ENCODE measurements around the gene CRIP1. TPM values are rescaled to one million over a fixed set of nuclear protein-coding genes. Genes with fewer than 3 reads are reported as not detected.

The CRIP1 gene
- total RNA-seq, 1 donor from 2014 or later = 99.3 TPM

GRCh38 chr14:105502446-105503295 is 16.0 kb downstream of the CRIP1 start:
- no peak for DNase-seq
- no peaks in the 10 kb centered on the region for H3K4me1 Mint-ChIP-seq
- peaks cover 3% of the 10 kb centered on the region for H3K27me3 Mint-ChIP-seq
- no peak overlapping the region for H3K27ac Mint-ChIP-seq
- H3K4me3 Mint-ChIP-seq = no peak overlapping the region
- no peaks in the 10 kb centered on the region for H3K9me3 Mint-ChIP-seq
- intact Hi-C loops (cut with micrococcal nuclease) = no loop called here
- peaks cover under 1% of the 10 kb centered on the region for H3K36me3 Mint-ChIP-seq (ENCODE audit: low read depth)

- intact Hi-C loops (cut with micrococcal nuclease) = no loop called here
- Mint-ChIP-seq H3K9me3 (no peaks in the 10 kb centered on the region), H3K36me3 (ENCODE audit: low read depth) (no peaks in the 10 kb centered on the region), H3K4me1 (peaks cover 3% of the 10 kb centered on the region), H3K4me3 (no peak overlapping the region), H3K27ac (no peak overlapping the region), H3K27me3 (peaks cover 6% of the 10 kb centered on the region)
- DNase-seq = no peak
Measured at GRCh38 chr14:105503296-105503640, 16.6 kb downstream of the CRIP1 start.

GRCh38 chr14:105503935-105504692 is 17.4 kb downstream of the CRIP1 start:
- no peaks in the 10 kb centered on the region for H3K36me3 Mint-ChIP-seq (ENCODE audit: low read depth)
- intact Hi-C loops (cut with micrococcal nuclease) = no loop called here

GRCh38 chr14:105505101-105505500 is 18.4 kb downstream of the CRIP1 start:
- Mint-ChIP-seq H3K9me3 (no peaks in the 10 kb centered on the region), H3K36me3 (ENCODE audit: low read depth) (no peaks in the 10 kb centered on the region), H3K27ac (no peak overlapping the region), H3K4me1 (peaks cover 3% of the 10 kb centered on the region), H3K4me3 (no peak overlapping the region), H3K27me3 (peaks cover 9% of the 10 kb centered on the region)
- no peak for DNase-seq
- intact Hi-C loops (cut with micrococcal nuclease) = no loop called here

More at GRCh38 chr14:105503935-105504692, 17.4 kb downstream of the CRIP1 start:
- H3K9me3 Mint-ChIP-seq = no peaks in the 10 kb centered on the region
- no peak for DNase-seq
- no peak overlapping the region for H3K27ac Mint-ChIP-seq
- H3K27me3 Mint-ChIP-seq = peaks cover 9% of the 10 kb centered on the region
- H3K4me1 Mint-ChIP-seq = peaks cover 3% of the 10 kb centered on the region
- H3K4me3 Mint-ChIP-seq = no peak overlapping the region

- Mint-ChIP-seq H3K27me3 (peaks cover 16% of the 10 kb centered on the region), H3K27ac (no peak overlapping the region), H3K4me1 (peaks cover 3% of the 10 kb centered on the region), H3K9me3 (no peaks in the 10 kb centered on the region), H3K4me3 (no peak overlapping the region), H3K36me3 (ENCODE audit: low read depth) (no peaks in the 10 kb centered on the region)
- DNase-seq = no peak
- intact Hi-C loops (cut with micrococcal nuclease) = no loop called here
Measured at GRCh38 chr14:105507247-105507646, 20.6 kb downstream of the CRIP1 start.

- peaks cover 19% of the 10 kb centered on the region for H3K27me3 Mint-ChIP-seq
- no peak overlapping the region for H3K27ac Mint-ChIP-seq
- H3K4me3 Mint-ChIP-seq = no peak overlapping the region
- peaks cover 3% of the 10 kb centered on the region for H3K4me1 Mint-ChIP-seq
- no peak for DNase-seq
- no peaks in the 10 kb centered on the region for H3K9me3 Mint-ChIP-seq
- intact Hi-C loops (cut with micrococcal nuclease) = no loop called here
- no peaks in the 10 kb centered on the region for H3K36me3 Mint-ChIP-seq (ENCODE audit: low read depth)
Measured at GRCh38 chr14:105508069-105508468, 21.4 kb downstream of the CRIP1 start.

GRCh38 chr14:105508601-105509000 is 21.9 kb downstream of the CRIP1 start:
- intact Hi-C loops (cut with micrococcal nuclease) = no loop called here
- no peak overlapping the region for H3K27ac Mint-ChIP-seq
- H3K9me3 Mint-ChIP-seq = no peaks in the 10 kb centered on the region
- peaks cover 3% of the 10 kb centered on the region for H3K4me1 Mint-ChIP-seq
- H3K36me3 Mint-ChIP-seq (ENCODE audit: low read depth) = no peaks in the 10 kb centered on the region
- DNase-seq = no peak
- peaks cover 19% of the 10 kb centered on the region for H3K27me3 Mint-ChIP-seq
- H3K4me3 Mint-ChIP-seq = no peak overlapping the region

- H3K4me1 Mint-ChIP-seq = no peaks in the 10 kb centered on the region
- DNase-seq = no peak
- no peak overlapping the region for H3K27ac Mint-ChIP-seq
- H3K27me3 Mint-ChIP-seq = peaks cover 28% of the 10 kb centered on the region
- H3K4me3 Mint-ChIP-seq = no peak overlapping the region
- H3K36me3 Mint-ChIP-seq (ENCODE audit: low read depth) = no peaks in the 10 kb centered on the region
- peaks cover 7% of the 10 kb centered on the region for H3K9me3 Mint-ChIP-seq
- intact Hi-C loops (cut with micrococcal nuclease) = no loop called here
Measured at GRCh38 chr14:105517096-105517495, 30.4 kb downstream of the CRIP1 start.

GRCh38 chr14:105519946-105520698 is 33.4 kb downstream of the CRIP1 start:
- H3K9me3 Mint-ChIP-seq = peaks cover 7% of the 10 kb centered on the region
- intact Hi-C loops (cut with micrococcal nuclease) = loop anchor here (10.0 kb wide), 1 partner anchor 45 kb away; the partner anchor contains the start of gene CRIP2
- H3K27me3 Mint-ChIP-seq = peaks cover 38% of the 10 kb centered on the region
- H3K4me3 Mint-ChIP-seq = no peak overlapping the region
- H3K27ac Mint-ChIP-seq = no peak overlapping the region
- DNase-seq = no peak
- no peaks in the 10 kb centered on the region for H3K4me1 Mint-ChIP-seq
- no peaks in the 10 kb centered on the region for H3K36me3 Mint-ChIP-seq (ENCODE audit: low read depth)

GRCh38 chr14:105525326-105525725 is 38.6 kb downstream of the CRIP1 start:
- H3K4me1 Mint-ChIP-seq = peaks cover 12% of the 10 kb centered on the region
- H3K36me3 Mint-ChIP-seq (ENCODE audit: low read depth) = peaks cover 4% of the 10 kb centered on the region
- H3K27me3 Mint-ChIP-seq = peaks cover 29% of the 10 kb centered on the region
- H3K4me3 Mint-ChIP-seq = peak overlapping the region; percentile 63
- H3K27ac Mint-ChIP-seq = no peak overlapping the region
- intact Hi-C loops (cut with micrococcal nuclease) = loop anchor here (10.0 kb wide), 1 partner anchor 51 kb away; the partner anchor contains the start of gene CRIP2
- H3K9me3 Mint-ChIP-seq = no peaks in the 10 kb centered on the region
- DNase-seq = no peak

GRCh38 chr14:105525861-105526775 is 39.4 kb downstream of the CRIP1 start, which contains the start of gene TMEM121:
TMEM121 (plus strand) TSS chr14:105526583; CDS start chr14:105528835, 2,252 bp downstream.
- Mint-ChIP-seq H3K9me3 (no peaks in the 10 kb centered on the region), H3K4me3 (peak within 1 kb of the TSS; percentile 84), H3K4me1 (peaks cover 12% of the 10 kb centered on the region), H3K27ac (peak within 1 kb of the TSS; percentile 77), H3K27me3 (peaks cover 29% of the 10 kb centered on the region), H3K36me3 (ENCODE audit: low read depth) (peaks cover 5% of the 10 kb centered on the region)
- intact Hi-C loops (cut with micrococcal nuclease) = loop anchor here (2.0 to 10.0 kb wide), 2 partner anchors 35 to 51 kb away; partner anchors contain the start of genes CRIP2 and TEDC1
- peak; percentile 84 for DNase-seq

GRCh38 chr14:105526776-105527380 is 40.2 kb downstream of the CRIP1 start:
- intact Hi-C loops (cut with micrococcal nuclease) = loop anchor here (2.0 to 10.0 kb wide), 2 partner anchors 36 to 52 kb away; partner anchors contain the start of genes CRIP2 and TEDC1
- H3K27ac Mint-ChIP-seq = peak overlapping the region; percentile 77
- DNase-seq = no peak
- H3K4me3 Mint-ChIP-seq = peak overlapping the region; percentile 84
- H3K27me3 Mint-ChIP-seq = peaks cover 27% of the 10 kb centered on the region
- no peaks in the 10 kb centered on the region for H3K9me3 Mint-ChIP-seq
- peaks cover 12% of the 10 kb centered on the region for H3K4me1 Mint-ChIP-seq
- peaks cover 5% of the 10 kb centered on the region for H3K36me3 Mint-ChIP-seq (ENCODE audit: low read depth)

Measured in activated CD4-positive, alpha-beta T cell treated with anti-CD3 and anti-CD28 coated beads, Interleukin-2, amount 10 ng/mL, durations not matched to agents 24 days and 14 days (primary cell).